HG02870 (cell line): Measurements from ENCODE around the gene GLB1L.
A peak's percentile ranks its signal among the peaks of the same experiment; 100 is the strongest.

ENCODE experiments used
- ATAC-seq: cut with Tn5 transposase; IDR thresholded peaks from one replicate; pipeline ENCODE4 v1.9.1; 2021; ENCODE audit warnings: mild to moderate bottlenecking, moderate library complexity; ENCODE audit not compliant: unreplicated experiment

Gene GLB1L

DNA sequence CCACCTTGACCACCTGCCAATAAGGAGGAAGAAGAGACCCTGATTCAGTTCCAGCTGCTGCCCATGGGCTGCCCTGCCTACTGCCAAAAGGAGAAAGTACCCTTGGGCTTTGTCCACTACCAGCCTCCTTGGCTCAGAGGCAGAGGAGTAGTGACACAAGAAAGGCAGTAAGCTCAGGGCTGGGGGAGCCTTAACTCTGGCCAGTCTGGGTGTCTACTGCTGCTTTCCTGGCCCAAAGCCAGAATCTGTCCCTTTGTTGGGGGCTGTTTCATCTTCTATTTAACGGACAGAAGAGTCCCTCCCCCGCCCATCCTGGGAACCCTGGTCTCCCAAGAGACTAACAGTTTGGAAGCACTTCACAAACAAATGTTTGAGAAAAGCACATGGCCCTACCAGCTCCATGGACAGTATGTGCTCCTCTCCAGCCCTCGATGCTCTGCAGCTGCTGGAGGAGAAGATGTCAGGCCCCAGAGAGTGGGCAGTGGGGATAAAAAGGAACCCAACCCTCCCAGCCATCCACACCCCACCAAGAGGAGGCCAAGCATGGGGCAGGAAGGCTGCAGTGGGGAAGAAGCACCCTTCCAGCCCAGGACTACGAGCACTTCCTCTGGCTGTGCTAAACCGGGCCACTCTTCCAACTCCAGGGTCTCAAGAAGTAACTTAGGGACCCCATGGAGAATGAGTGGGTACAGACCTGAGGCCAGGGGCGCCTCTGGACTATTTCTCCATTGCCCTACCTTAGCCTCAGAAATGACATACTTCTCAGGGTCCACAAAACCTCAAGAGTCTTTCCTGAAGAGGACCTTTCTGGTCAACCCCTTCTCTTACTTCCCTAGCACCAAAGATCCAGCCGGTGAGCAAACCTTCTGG is 17.0 kb downstream of the GLB1L start:
- ATAC-seq, result no peak

DNA sequence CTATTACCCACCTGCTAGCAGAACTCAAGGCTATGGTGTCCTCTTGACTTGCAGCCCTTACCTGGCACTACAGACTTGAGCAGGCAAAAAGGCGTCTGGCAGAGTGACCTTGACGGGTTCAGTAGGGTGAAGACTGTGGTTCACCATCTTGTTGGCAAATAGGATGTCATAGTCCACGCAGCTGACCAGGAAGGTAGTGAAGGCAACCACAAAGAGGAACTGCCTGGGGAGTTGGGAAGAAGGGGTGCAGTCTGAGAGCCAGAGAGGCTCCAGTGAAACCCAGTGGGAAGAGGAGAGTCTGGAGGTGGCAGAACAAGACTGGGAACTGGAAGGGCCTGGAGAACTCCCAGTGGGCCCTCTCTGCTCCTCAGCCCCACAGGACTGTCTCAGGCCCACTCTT is 19.9 kb downstream of the GLB1L start:
- no peak for ATAC-seq

DNA sequence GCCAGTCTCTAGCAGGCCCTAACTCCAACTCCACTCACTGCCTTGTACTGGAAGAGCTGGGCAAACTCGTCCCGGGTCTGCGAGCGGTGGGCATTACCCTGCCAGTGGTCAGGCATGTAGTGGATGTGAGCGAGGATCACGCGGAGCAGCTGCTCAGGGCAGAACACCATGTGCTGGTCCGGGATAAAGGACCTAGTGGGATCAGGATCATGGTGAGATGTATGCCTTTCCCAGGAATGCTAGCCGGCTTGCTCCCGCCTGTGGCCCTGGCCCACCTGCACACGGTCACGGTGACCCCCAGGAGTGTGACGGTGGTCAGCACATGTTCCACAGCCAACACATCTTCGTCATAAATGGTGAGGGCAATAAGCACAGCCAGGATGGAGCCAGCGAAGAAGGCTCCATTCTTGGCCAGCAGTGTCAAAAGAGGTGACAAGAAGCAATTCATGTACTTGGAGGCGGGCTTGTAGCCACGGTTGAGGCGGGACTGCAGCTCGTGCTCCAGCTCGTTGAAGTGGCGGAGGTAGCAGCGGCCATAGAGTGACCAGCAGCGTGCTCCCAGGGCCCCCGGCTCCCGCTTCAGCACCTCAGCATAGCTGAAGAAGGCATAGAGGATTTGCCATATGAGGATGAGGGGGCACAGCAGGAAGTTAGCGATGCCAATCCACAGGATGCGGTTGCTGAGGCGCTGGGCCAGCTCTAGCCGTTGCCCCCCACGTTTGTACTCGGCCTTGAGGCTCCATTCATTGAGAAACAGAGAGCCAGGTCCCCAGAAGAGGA is 21.2 kb downstream of the GLB1L start:
- no peak for ATAC-seq

DNA sequence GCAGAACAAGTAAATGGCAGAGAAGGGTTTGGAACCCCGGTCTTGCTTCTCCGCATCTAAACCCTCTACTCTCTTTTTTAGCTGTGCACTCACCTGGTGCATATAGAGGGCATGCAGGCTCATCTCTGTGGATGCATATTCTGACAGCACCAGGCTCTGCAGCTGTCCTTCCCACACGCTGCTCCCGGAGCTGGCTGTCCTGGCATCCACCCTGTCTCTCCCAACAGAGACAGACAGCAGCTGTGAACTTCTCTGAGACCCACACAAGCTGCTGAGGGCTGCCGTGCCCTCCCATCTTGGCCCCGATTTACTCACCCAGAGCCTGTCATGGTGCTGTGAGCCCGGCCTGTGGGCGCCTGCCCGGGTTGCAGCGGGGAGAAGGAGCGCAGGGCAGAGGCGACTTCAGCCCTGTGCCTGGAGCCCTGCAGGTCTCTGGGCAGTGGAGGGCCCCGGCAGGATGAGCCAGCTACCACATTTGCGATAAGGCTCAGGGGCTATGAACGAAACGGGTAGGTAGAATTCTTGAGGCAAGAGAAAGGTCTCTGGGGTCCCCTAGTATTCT is 23.2 kb downstream of the GLB1L start:
- no peak for ATAC-seq

DNA sequence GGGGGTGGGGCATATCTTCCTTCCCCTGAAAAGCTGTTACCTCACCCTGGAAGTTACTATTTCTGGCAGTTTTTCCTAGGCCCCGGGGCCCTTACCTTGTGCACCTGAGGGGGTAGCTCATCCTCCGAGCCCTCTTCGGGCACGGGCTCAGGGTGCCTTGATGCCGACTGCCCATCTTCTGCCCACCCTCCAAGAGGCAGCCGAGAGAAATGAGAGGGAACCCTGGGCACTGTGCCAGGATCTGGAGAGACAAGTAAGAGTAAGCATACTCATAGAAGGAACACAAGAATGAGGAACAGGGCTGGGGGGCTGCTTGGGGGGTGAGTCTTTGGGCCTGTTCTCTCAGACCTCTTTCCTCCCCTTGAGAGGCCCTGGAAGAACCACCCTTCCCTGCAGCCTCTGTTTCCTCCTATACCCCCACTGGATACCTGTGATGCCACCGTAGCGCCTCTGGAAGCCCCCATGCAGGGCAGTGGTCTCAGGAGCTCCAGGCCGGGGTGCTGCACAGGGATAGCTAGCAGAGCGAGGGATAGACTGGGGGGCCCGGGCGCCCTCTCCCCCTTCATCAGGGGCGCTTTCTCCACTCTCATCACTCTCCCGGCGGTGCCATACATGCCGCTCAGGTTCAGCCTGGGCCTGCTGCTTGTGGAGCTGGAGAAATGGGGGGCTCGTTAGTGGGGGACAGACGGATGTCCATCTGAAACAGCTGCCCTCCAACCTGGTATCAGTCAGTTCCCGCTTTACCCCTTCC is 24.4 kb downstream of the GLB1L start:
- ATAC-seq, result no peak

DNA sequence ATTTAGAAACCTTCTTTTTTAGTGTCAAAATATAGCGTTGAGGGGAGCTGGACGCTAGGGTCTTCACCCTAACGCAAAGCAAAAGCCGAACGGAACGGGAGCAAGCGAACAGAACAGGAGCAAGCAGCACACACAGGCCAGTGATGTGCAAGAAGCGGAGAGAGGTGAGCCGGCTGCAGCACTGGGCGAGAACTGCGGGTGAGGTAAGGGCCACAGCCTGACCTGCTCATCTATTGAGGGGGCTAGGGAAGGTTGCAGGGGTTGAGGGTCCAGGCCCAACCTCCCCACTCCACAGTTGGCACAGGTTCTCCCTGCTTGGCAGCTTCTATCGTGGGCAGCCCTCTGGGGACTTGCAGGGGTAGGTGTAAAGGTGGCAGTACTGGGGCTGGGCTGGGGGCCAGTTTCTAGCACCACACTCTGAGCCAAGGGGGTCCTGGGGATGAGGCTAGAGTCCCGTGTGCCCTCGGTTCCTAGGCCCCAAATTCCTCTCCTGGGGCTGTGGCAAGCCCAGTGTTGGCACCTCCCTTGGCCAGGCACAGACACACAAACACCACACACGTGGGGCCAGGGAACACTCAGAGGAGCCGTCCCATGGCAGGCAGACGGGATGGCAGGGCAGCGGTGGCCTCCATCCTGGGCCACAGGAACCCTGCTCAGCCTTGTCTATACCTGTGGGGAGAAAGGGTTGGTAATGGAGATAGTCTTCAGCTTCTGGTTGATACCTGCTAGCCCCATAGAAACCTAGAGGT is 25.3 kb downstream of the GLB1L start:
- ATAC-seq, result no peak

DNA sequence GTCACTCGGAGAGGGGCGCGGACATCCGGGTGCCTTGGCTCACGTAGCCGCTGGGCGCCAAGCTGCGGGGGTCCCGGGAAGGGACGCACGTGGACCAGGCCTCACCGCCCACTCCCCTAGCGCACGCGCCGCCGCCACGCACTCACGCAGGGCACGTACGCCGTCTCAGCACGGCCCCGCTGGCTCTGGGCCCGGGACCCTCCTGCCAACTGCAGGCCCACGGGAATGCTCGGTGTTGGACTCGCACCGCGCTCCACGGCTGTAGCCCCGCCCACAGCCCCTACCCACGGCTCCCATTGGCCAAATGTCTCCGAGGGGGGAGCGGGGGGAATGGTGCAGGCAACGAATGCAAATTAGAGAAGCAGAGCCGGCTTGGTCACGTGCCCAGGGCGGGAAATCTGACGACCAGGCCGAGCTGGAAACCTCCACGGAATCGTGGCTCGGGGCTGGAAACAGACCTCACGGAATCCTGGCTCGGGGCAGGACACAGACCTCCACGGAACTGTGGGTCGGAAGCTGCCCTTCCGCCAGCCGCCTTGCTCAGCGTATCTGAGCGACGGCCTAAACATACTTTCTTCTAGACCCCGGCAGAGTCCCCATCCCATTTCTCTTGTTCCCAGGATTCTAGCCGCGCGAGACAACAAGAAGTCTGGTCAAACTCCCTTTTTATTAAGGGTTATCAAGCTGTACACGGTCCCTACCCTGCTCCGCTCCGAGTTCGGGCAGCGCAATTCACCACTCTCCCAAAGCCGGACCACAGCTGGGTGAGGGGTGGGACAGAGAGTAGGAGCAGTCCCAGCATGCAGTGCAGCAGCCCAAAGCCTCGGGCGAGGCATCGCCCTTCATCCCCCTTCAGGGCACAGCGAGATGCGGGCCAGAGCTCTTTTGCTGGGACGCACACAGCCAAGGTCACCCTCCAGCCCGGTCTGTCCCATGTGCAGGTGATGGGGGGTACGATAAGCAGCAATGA is 26.2 kb downstream of the GLB1L start, which contains the start of gene ABCB6:
Gene ABCB6, minus strand, starts transcription at position 227 of the 970 bp plus-strand sequence. CDS start 285 bp downstream, outside the sequence.
- peak; percentile 70 for ATAC-seq

DNA sequence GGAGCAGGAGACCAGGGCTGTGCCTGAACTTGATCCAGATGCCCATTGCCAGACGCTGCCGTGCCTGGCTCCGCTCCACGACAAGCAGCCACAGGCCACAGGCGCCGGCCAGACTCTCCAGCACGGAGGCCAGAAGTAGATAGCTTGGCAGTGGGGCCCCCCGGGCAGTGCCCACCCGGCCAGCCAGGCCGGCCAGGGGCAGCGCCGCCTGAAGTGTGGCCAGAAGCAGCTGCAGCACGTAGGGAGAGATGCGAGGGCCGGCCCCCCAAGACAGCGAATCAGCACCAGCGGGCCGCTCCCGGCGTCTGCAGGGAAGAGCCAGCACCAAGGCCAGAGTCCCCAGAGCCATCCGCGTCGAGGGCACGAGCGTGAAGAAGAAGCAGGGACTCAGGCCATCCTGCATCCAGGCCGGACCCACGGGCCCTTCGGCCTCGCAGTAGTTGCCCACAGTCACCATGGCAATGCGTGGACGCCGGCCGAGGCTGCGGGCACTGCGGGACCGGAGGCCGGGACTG is 27.0 kb downstream of the GLB1L start:
- peak; percentile 25 for ATAC-seq

DNA sequence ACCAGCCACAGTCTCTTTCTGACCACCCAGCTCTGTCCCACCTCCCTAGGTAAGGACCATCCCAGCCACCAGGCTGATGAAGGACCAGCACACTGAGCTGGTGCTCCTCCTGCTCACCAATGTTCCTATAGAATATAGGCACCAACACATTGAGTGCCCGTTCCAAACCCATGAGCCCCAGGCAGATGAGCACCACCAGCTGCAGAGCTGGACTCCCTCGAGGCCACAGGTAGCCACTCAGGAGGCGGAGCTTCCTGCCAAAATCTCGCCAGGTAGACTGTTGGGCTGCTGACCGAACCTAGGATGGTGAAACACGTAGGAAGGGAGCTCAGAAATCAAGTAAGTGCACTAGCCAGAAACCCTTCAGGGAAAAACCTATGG is 28.7 kb downstream of the GLB1L start:
- no peak for ATAC-seq

DNA sequence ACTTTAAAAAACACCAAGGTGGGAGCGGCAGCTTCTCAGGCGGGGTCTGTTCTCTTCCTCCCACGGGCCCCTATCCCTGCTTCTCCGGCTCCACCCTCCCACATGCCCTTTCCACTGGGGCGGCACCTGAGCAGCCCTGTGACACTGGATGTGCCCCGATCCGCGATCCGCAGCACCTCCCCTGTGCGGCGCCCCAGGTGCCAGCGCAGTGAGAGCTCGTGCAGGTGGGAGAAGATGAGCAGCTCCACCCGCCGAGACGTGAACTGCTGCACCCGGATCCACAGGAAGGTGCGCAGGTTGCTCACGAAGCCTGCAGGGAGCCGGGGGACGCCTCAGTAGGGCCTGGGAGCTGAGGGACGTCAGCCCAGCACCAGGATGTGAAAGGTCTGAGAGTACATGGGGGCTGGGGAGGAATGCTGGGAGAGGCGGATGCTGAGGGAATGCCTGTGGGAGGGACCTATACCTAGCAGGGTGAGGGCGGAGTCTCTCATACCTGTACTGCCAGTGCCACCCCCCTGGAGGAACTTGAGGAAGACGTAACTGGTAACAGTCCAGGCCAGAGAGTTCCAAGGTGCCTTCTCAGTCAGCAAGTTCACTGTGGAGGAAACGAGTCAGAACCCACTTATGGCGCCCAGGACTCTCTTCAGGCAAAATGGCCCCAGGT is 29.2 kb downstream of the GLB1L start:
- ATAC-seq, result no peak

DNA sequence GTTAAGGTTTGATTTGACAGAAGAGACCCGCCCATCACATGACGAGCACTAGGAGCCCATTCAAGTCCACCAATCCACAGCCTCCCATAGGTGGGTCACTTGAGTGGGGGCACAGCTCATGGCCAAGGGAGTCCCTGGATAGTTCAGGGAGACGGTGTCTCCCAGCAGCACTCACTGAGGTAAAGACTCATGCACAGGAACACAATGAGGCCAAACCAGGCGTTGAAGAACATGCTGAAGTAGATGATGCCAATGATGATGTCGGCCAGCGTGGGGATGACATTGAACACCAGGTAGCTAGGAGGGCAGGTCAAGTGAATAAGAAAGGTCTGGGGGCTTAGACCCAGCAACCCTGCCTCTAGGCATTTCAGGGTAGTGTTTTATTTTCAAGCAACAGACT is 30.5 kb downstream of the GLB1L start:
- no peak for ATAC-seq

DNA sequence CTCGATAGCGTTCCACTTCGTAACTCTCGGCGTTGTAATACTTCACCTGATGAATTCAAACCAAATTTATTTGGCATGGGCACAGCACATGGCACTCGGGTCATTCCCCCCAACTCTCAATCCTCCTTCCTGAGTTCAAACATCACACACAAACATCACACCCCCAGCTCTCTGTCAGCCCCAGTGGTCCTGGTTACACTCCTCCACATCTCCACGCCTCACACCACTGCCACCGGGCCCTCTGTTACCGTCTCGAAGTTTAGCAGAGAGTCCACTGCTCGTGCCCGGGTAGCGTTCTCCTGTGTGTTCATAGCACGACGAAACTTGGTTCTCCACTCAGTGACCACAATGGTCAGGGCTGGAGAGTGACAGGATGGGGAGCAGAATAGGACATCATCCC is 31.1 kb downstream of the GLB1L start:
- ATAC-seq, result no peak

DNA sequence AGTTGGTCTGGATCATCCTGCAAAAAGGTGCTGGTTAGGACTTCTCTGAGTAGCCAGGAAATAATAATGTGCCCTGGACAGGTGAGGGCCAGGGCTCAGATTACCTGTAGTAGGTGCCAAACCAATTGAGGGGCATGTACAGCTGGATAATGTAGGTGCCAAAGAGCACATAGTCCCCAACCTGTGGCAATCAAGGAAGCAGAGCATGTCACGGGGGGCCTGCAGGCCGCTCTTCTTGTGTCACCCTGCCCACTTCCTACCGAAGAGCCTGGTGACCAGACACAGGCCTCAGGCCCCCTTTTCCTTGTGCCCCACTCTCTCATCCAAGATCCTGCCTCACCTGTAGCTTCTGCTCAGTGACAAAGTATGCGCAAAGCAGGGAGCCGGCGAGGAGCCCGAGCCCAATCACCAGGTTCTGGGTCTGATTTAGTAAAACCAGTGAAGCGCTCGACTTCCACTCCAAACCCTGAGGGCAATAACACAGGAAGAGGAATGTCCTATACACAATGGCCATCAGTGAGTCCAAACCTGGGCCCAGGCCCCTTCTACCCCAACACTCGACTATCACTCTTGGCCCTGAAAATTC is 31.7 kb downstream of the GLB1L start:
- no peak for ATAC-seq

DNA sequence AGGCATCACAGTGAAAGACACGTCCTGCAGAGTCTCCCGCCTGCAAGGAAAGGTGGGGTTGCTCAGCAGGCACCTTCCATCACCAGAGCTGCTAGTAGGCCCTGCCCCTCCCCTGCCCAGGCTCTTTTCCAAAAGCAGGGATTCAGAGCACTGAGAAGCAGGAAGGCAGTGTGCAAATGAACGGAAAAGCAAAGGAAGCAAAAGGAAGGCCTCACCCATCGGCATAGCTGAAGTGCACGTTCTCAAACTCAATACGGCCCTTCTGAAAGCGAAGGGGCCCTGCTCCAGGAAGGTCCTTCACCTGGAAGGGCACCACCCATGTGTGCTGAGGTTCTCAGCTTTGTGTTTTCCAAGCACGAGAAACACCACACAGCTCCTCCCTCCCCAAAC is 32.2 kb downstream of the GLB1L start:
- no peak for ATAC-seq

DNA sequence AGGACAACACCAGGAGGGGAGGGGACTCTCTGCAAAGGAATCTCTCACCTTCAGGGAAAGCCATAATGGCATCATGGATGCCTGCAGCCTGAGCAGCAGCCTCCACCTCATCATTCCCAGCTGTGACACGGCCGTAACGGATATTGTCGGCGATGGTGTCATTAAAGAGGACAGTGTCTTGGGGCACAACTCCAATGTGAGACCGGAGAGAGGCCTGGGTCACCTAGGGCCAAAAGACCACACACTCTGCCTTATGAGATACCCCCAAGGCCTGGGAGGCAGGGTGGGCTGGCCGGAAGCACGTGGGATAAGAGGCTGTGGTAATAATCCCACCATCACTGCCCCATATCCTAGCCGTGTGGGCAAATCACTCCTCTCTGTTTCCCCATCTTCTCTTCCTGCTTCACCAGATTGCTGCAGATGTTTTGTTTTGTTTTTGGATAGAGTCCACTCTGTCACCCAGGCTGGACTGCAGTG is 34.3 kb downstream of the GLB1L start:
- ATAC-seq, result no peak

DNA sequence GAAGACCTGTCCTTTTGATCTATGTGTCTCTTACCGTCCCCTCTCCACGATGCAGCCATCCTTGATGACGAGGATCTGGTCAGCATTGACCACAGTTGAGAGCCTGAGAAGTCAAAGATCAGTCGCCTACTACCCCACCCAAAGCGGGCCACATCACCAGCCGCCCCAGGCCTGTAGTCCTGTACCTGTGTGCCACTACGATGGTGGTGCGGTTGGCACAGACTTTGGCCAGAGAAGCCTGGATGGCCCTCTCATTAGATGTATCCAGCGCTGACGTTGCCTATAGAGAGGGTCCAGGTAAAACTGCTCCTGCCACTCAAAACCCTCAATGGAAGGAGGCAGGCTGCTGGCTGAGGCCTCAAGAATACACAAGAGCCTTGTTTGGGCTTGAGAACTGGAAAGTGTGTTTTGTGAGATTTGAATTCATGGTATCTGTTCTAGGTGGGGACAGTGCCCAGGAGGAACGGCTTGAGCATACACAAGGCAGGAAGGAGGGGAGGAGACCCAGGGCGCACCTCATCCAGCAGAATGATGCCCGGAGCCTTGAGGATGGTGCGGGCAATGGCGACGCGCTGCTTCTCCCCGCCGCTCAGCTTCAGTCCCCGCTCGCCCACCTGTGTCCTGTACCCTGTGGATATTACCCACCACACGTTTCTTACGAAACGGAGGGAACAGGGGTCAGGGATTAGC is 34.9 kb downstream of the GLB1L start:
- no peak for ATAC-seq
